HepG2 (cell line): ENCODE results near the gene MYO1B. TPM values are rescaled to one million over a fixed set of nuclear protein-coding genes. Genes with fewer than 3 reads are reported as not detected.
A peak's percentile ranks its signal among the peaks of the same experiment; 100 is the strongest.

Experiments
- SUZ12 ChIP-seq: fragments of 150-350 bp; IDR thresholded peaks from 2 replicates; pipeline ENCODE4 v1.6.1; 2014; ENCODE audit warnings: low read depth, low read length
- ZNF3 ChIP-seq: IDR thresholded peaks from 2 replicates; pipeline ENCODE4 v1.7.0; 2017; ENCODE audit warnings: inconsistent platforms
- ZNF569 ChIP-seq: sonication (generic); formaldehyde crosslinking; IDR thresholded peaks from 2 replicates; pipeline ENCODE4 v1.5.0; 2020; ENCODE audit warnings: mild to moderate bottlenecking, missing genetic modification reagents, moderate library complexity, borderline replicate concordance
- polyA plus RNA-seq, 8 experiments: library from polyadenylated mRNA; depleted of rRNA in 3 of 8; stranded (reverse) in 7 of 8; unstranded in 1 of 8; fragments of >200 nt; fragmentation: Illumina TruSeq in 4 of 8; extraction: Trizol in 4 of 8; gene quantifications; 2 replicates each; pipeline versions ENCODE4 v1.2.1 to v1.2.3, GENCODE V29; 2011 to 2016; ENCODE audit warnings: low read depth in 4 of 8, missing spikeins in 1 of 8, mixed read lengths in 1 of 8; ENCODE audit not compliant: insufficient read depth in 1 of 8
- total RNA-seq, 5 experiments: library from RNA; depleted of rRNA; stranded (reverse); fragments of >200 nt; fragmentation: Illumina TruSeq; extraction: Trizol; gene quantifications; 2 replicates each; pipeline ENCODE4 v1.2.3, GENCODE V29; 2016; ENCODE audit warnings: low read depth in 1 of 5
- TF ChIP-seq, protein P1 (sequence below), 2 experiments: fragments of 450-650 bp in 1 of 2; sonication (generic) in 1 of 2; formaldehyde crosslinking in 1 of 2; IDR thresholded peaks; 2 replicates each; pipeline versions ENCODE4 v1.6.1 to v1.8.0; 2016 to 2022; ENCODE audit warnings: antibody characterized with exemption in 1 of 2, mild to moderate bottlenecking in 1 of 2, missing genetic modification reagents in 1 of 2
- TF ChIP-seq, protein P2 (sequence below): sonication (generic); formaldehyde crosslinking; IDR thresholded peaks from 2 replicates; pipeline ENCODE4 v1.4.0; 2020; ENCODE audit warnings: missing genetic modification reagents
- TF ChIP-seq, protein P3 (sequence below): sonication (generic); formaldehyde crosslinking; IDR thresholded peaks from 2 replicates; pipeline ENCODE4 v1.4.0; 2020; ENCODE audit warnings: missing genetic modification reagents
- TF ChIP-seq, protein P4 (sequence below): sonication (generic); formaldehyde crosslinking; IDR thresholded peaks from 2 replicates; pipeline ENCODE4 v1.4.0; 2020; ENCODE audit warnings: missing genetic modification reagents, borderline replicate concordance
- TF ChIP-seq, protein P5 (sequence below): sonication (generic); formaldehyde crosslinking; IDR thresholded peaks from 2 replicates; pipeline ENCODE4 v1.8.0; 2022; ENCODE audit warnings: mild to moderate bottlenecking, missing genetic modification reagents; ENCODE audit not compliant: insufficient replicate concordance
- TF ChIP-seq, protein P6 (sequence below): sonication (generic); formaldehyde crosslinking; IDR thresholded peaks from 2 replicates; pipeline ENCODE4 v1.4.0; 2020; ENCODE audit warnings: mild to moderate bottlenecking, missing genetic modification reagents

MYO1B gene
- total and polyA plus RNA-seq, 2 of the 13 experiments (the other 11 are each of a cell fraction or from before 2014, with no cell fraction given): 36.9 to 89.8 TPM

DNA sequence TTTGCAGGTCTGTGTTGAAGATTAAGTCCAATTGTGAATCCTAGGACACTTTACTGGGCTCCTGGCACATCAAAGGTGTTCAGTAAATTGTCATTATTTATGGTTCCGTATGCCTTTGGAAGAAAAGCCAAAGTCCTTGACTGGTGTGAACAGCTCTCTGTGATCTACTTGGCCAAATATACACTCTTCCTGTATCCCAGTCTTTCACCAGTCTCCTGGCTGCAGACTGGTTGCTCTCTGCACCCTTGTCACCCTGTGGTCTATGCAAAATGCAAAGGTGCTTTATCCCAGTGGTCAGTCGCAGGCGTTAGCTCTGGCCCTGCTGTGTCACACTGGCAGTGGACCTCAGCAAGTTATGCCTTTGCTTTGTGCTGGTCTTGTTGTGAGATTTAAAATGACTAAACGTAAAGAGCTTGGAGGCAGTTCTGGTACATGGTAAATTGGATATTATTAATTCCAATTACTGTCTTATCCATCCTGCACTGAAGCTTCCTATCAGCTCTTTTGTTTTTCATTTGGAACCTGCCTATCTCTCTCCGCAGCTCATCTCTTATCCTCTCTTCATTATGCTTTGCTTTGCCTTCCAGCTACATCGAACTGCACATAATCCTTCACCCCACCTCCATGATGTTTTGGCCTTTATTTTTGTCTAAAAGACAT lies 83.1 kb downstream of the MYO1B start (continued):
- TF ChIP-seq, protein P1, sequence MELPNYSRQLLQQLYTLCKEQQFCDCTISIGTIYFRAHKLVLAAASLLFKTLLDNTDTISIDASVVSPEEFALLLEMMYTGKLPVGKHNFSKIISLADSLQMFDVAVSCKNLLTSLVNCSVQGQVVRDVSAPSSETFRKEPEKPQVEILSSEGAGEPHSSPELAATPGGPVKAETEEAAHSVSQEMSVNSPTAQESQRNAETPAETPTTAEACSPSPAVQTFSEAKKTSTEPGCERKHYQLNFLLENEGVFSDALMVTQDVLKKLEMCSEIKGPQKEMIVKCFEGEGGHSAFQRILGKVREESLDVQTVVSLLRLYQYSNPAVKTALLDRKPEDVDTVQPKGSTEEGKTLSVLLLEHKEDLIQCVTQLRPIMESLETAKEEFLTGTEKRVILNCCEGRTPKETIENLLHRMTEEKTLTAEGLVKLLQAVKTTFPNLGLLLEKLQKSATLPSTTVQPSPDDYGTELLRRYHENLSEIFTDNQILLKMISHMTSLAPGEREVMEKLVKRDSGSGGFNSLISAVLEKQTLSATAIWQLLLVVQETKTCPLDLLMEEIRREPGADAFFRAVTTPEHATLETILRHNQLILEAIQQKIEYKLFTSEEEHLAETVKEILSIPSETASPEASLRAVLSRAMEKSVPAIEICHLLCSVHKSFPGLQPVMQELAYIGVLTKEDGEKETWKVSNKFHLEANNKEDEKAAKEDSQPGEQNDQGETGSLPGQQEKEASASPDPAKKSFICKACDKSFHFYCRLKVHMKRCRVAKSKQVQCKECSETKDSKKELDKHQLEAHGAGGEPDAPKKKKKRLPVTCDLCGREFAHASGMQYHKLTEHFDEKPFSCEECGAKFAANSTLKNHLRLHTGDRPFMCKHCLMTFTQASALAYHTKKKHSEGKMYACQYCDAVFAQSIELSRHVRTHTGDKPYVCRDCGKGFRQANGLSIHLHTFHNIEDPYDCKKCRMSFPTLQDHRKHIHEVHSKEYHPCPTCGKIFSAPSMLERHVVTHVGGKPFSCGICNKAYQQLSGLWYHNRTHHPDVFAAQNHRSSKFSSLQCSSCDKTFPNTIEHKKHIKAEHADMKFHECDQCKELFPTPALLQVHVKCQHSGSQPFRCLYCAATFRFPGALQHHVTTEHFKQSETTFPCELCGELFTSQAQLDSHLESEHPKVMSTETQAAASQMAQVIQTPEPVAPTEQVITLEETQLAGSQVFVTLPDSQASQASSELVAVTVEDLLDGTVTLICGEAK (IDR thresholded peaks at IDR 0.05): no peak
- TF ChIP-seq, protein P1 (CRISPR knock-in tag; IDR thresholded peaks at IDR 0.05): no peak
- TF ChIP-seq, protein P2, sequence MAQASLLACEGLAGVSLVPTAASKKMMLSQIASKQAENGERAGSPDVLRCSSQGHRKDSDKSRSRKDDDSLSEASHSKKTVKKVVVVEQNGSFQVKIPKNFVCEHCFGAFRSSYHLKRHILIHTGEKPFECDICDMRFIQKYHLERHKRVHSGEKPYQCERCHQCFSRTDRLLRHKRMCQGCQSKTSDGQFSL (CRISPR knock-in tag): no peak
- TF ChIP-seq SUZ12 (no peak), ZNF3 (CRISPR knock-in tag) (no peak), ZNF569 (CRISPR knock-in tag) (no peak)
- TF ChIP-seq, protein P3, sequence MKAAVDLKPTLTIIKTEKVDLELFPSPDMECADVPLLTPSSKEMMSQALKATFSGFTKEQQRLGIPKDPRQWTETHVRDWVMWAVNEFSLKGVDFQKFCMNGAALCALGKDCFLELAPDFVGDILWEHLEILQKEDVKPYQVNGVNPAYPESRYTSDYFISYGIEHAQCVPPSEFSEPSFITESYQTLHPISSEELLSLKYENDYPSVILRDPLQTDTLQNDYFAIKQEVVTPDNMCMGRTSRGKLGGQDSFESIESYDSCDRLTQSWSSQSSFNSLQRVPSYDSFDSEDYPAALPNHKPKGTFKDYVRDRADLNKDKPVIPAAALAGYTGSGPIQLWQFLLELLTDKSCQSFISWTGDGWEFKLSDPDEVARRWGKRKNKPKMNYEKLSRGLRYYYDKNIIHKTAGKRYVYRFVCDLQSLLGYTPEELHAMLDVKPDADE (CRISPR knock-in tag): no peak
- TF ChIP-seq, protein P4, sequence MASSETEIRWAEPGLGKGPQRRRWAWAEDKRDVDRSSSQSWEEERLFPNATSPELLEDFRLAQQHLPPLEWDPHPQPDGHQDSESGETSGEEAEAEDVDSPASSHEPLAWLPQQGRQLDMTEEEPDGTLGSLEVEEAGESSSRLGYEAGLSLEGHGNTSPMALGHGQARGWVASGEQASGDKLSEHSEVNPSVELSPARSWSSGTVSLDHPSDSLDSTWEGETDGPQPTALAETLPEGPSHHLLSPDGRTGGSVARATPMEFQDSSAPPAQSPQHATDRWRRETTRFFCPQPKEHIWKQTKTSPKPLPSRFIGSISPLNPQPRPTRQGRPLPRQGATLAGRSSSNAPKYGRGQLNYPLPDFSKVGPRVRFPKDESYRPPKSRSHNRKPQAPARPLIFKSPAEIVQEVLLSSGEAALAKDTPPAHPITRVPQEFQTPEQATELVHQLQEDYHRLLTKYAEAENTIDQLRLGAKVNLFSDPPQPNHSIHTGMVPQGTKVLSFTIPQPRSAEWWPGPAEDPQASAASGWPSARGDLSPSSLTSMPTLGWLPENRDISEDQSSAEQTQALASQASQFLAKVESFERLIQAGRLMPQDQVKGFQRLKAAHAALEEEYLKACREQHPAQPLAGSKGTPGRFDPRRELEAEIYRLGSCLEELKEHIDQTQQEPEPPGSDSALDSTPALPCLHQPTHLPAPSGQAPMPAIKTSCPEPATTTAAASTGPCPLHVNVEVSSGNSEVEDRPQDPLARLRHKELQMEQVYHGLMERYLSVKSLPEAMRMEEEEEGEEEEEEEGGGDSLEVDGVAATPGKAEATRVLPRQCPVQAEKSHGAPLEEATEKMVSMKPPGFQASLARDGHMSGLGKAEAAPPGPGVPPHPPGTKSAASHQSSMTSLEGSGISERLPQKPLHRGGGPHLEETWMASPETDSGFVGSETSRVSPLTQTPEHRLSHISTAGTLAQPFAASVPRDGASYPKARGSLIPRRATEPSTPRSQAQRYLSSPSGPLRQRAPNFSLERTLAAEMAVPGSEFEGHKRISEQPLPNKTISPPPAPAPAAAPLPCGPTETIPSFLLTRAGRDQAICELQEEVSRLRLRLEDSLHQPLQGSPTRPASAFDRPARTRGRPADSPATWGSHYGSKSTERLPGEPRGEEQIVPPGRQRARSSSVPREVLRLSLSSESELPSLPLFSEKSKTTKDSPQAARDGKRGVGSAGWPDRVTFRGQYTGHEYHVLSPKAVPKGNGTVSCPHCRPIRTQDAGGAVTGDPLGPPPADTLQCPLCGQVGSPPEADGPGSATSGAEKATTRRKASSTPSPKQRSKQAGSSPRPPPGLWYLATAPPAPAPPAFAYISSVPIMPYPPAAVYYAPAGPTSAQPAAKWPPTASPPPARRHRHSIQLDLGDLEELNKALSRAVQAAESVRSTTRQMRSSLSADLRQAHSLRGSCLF (CRISPR knock-in tag): no peak
- TF ChIP-seq, protein P5, sequence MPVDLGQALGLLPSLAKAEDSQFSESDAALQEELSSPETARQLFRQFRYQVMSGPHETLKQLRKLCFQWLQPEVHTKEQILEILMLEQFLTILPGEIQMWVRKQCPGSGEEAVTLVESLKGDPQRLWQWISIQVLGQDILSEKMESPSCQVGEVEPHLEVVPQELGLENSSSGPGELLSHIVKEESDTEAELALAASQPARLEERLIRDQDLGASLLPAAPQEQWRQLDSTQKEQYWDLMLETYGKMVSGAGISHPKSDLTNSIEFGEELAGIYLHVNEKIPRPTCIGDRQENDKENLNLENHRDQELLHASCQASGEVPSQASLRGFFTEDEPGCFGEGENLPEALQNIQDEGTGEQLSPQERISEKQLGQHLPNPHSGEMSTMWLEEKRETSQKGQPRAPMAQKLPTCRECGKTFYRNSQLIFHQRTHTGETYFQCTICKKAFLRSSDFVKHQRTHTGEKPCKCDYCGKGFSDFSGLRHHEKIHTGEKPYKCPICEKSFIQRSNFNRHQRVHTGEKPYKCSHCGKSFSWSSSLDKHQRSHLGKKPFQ (CRISPR knock-in tag): peak; percentile 98
- TF ChIP-seq, protein P6, sequence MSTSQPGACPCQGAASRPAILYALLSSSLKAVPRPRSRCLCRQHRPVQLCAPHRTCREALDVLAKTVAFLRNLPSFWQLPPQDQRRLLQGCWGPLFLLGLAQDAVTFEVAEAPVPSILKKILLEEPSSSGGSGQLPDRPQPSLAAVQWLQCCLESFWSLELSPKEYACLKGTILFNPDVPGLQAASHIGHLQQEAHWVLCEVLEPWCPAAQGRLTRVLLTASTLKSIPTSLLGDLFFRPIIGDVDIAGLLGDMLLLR (CRISPR knock-in tag): no peak
